HG03457 (cell line): ENCODE data around the gene USHBP1.

Experiments used
- ATAC-seq: cut with Tn5 transposase; IDR thresholded peaks from one replicate; pipeline ENCODE4 v1.9.1; 2021; ENCODE audit warnings: moderate number of reproducible peaks; ENCODE audit not compliant: unreplicated experiment

USHBP1 gene

GRCh38 chr19:17263712-17264640 is 569 bp downstream of the USHBP1 start:
- no peak for ATAC-seq

DNA sequence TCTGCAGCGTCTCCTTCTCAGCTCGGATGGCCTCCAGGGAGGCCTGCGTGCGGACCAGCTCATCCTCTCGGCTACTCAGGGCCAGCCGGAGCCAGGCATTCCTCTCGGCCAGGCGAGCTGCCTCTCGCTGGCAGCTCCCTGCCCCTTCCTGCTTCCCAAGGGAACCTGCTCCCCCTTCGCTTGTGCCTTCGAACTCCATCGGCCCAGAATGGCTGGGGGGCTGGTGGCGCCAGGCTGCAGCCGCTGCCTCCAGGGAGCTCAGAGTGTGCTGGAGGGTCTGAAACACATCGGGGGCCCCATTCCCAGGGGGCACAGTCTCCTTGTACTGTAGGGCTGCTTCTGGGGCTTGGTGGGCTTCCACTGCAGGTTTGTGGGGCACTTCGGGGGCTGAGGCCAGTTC is 2.0 kb downstream of the USHBP1 start:
- ATAC-seq, result no peak

GRCh38 chr19:17260842-17261325 is 3.7 kb downstream of the USHBP1 start:
- ATAC-seq, result peak; percentile 58

DNA sequence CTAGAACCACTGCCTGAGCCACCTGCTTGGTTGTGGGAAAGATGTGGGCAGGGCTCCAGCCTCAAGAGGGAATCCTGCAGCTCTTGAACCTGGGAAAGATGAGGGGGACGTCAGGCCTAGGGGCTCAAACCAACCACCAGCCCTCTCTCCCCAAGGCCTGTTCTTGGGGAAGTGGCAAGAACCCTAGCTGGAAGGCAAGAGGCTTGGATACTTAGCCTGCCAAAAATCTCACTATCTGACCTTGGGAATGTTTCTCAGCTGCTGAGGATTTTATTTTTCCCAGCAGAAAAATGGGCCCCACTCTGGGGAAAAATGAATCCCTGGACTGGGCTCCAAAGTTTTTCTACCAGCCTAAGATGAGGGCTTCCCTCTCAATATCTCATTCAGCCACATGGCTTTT is 4.6 kb downstream of the USHBP1 start:
- ATAC-seq, result no peak

DNA sequence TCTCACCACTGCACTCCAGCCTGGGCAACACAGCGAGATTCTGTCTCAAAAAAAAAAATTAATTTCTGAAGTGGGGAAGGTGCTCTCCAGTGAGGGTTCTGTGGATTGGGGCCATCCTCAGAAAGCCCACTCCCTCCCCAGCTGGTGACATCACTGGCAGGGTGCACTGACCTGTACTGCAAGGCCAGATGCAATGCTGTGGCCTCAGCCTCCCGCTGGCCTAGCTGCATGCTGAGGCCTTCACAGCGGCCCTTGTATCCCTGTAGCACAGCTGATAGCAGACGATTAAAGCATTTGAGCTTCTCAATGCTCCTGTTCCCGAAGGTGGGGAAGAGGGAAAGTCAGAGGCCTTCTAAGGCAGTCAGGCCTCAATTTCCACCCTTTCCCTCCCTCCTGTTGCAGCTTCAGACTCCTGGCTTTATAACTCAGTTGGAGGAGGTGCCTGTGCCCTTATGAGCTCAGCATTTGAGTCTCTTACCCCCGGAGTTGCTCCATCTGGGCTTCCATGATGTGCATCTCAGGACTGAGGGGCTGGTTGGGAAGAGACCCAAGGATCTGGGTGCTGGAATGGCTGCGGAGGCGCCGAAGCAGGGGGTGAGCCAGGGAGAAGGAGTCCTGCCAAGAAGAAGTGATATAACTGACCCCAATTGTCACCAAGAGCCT is 5.3 kb downstream of the USHBP1 start:
- ATAC-seq, result no peak

DNA sequence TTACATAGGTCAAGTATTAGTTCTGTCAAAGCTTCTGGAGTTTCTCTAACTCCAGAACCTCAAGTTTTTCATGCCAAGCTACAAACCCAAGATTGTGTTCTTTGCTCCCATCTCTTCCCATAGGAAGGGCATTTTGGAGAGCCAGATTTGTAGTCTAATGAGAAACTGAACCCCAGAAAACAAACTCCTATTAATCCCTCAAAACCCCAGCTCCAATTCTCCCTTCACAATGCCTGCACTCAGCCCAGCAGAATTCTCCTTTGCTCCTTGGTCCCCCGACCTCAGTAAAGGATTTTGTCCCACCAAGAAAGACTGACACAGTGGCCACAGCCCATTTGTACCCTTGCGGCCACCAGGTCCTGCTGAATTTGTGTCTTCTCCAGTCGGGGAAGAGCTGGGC is 8.4 kb downstream of the USHBP1 start:
- no peak for ATAC-seq

DNA sequence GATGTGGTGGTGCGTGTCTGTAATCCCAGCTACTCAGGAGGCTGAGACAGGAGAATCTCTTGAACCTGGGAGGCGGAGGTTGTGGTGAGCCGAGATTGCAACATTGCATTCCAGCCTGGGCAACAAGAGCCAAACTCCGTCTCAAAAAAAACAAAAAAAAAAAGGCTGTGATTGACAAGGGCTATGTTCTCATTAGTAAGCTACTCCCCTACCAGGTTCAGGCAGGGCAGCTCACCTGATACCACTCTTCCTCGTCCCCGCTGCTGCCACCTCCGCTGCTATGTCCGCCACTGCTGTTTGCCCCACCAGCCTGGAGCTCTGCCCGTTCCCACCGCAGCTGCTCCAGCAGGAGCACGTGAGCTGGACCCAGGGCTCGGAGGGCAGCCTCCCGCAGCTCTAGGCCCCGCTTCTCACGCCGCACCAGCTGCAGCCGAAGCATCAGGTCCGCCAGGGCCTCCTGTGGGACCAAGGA is 9.4 kb downstream of the USHBP1 start:
- ATAC-seq, result no peak

DNA sequence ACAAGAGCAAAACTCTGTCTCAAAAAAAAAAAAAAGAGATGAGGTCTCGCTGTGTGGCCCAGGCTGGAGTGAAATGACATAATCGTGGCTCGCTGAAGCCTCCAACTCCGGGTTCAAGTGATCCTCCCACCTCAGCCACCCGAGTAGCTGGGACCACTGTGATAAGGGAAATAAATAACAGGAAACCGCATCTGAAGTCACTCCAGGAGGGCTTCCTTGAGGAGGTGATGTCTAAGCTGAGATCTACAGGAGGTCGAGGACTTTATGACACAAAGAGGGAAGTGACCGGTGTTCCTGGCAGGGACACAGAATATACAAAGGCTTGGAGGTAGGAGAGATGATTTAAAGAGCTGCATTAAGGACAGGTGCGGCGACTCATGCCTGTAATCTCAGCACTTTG is 9.9 kb downstream of the USHBP1 start:
- no peak for ATAC-seq

GRCh38 chr19:17249887-17250548 is 14.5 kb downstream of the USHBP1 start:
- ATAC-seq, result no peak

DNA sequence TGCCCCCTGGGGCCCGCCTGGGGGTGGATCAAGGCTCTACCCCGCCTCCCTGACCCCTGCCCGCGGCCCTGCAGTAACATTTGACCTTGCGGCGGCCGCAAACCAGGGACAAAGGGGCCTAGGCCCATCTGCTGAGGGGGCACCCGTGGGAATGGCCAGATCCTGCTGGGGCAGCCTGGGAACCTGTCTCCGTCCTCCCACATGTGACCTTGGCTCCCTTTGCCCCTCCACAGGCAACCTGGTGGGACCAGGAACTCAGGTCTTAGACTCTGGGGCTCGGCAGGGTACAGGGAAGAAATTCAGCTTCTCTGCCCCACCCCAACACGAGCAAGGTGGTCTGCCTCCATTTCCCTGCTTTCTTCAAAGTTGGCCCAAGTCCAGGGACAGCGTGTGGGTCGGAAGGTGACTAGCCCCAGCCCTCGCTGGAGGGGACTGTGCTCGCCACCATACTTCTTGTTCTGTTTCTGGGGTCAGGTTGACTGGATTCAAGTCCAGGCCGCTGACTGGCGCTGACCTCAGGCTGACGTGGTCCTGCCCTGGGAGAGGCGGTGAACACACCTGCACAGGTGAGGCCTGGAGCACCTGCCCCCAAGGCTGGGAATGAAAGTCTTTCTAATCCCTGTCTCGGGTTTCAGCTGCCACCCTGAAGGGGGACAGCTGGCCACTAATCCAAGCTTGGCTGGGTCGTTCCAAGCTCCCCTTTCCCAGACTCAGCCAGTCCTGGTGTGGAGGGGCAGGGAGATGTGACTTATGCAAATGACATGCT is 16.4 kb downstream of the USHBP1 start:
- ATAC-seq, result no peak

GRCh38 chr19:17246681-17247425 is 17.7 kb downstream of the USHBP1 start:
- ATAC-seq, result no peak

GRCh38 chr19:17245535-17245984 is 19.0 kb downstream of the USHBP1 start, which contains the start of gene NR2F6:
TSS of gene NR2F6 (minus strand) at chr19:17245919. CDS start at chr19:17245220, 699 bp downstream.
- ATAC-seq, result no peak

- ATAC-seq, result no peak
Observed at GRCh38 chr19:17244618-17245534, 19.7 kb downstream of the USHBP1 start.

- ATAC-seq, result no peak
Observed at GRCh38 chr19:17243830-17244617, 20.5 kb downstream of the USHBP1 start.

DNA sequence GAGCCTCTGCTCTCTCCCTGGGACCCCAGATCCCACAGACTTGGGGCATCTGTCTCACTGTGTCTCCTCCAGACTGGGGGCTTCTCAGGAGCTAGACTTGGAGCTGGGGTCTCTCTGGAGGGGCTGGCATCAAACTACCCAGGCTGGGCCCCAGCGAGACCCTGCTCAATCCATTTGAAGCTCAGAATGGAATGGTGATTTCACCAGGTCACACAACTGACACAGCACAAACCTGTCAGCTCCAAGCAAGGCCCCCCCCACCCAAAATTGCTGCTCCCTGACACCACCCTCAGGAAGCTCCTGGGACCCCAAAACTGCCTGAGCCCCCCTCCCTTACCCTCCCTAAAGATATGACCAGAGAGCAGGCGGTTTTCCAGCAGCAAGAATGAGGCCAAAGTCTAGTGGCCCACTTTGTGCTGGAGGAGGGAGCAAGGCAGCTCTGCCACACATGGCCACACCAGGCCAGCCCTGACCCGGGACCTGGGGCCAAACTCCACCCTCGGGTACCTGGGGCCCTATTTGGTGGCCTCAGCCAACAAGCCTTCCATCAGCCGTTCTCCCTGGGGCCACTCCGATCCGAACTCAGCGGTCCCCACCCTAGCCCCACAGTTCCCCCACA is 21.2 kb downstream of the USHBP1 start:
- no peak for ATAC-seq

DNA sequence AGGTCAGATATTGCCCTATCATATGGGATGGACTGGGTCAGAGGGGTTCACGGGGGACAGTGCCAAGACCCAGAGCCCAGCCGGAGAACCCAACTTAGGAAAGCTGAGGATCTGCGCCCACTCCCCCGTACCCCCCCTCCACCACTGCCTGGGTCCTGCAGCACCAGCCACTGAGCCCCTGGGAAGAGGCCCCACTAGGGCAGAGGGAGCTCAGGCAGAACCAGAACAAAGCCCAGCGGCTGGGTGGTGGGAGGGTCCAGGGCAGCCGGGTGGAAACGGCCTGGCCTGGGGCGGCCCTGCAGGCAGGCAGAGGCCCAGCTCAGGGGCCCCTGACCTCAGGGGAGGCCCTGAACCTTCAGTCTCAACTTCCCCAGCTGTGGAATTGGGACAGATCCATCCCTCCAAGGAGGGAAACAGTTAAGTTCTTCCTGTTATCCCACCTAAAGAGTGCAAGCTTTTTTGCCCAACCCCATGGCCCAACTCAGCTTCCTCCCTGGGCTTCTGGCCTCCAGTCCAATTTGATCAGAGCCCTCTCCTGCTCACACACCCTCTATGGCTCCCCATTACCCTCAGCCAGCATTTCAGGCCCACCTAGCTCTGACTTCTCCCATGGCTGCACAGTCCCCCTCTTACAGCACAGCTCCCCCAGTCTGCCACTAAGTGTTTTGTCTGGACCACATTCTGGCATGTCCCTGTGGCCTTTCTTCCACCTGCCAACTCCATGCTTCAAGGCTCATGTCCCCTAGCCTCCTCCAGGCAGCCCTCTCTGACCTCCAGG is 21.9 kb downstream of the USHBP1 start:
- ATAC-seq, result no peak
